ENCODE data around the gene KIFBP.
"Not testable (repeated sequence)": the region's sequence is repeated elsewhere in the genome, so short reads cannot be mapped to it uniquely, and the experiment has no call there.

The KIFBP gene

GRCh38 chr10:68979738-68980137 lies 8.9 kb upstream of the KIFBP start:
- not testable (repeated sequence) for H3K4me3 Mint-ChIP-seq, ATAC-seq, H3K4me1 Mint-ChIP-seq, H3K27me3 Mint-ChIP-seq, DNase-seq, H3K9me3 Mint-ChIP-seq
- Mint-ChIP-seq H3K36me3 (ENCODE audit: low read depth) (peaks cover 85% of the 10 kb centered on the region), H3K27ac (peak overlapping the region; percentile 40)

DNA sequence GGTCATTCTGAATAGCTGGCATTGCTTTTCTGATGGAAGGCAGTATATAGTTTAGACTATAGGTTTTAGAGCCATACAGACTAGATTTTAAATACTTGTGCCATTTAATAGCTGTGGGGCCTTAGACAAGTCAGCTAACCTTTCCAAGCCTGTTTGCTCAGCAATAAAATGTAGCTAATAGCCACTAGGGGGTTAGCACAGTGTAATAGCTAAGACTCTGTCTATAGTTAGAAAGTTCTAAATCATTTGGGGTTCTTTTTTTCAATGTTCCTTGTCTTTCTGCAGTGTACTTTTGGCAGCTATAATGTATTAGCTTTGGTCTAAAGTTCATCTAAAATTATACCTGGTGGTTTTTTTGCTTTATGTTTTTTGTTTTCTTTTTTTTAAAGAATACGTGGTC lies 7.5 kb upstream of the KIFBP start:
- H3K27ac Mint-ChIP-seq, result no peak overlapping the region
- no peaks in the 10 kb centered on the region for H3K27me3 Mint-ChIP-seq
- peaks cover 2% of the 10 kb centered on the region for H3K4me1 Mint-ChIP-seq
- no peak for DNase-seq
- H3K36me3 Mint-ChIP-seq (ENCODE audit: low read depth), result peaks cover 82% of the 10 kb centered on the region
- ATAC-seq, result peak; percentile 58
- H3K4me3 Mint-ChIP-seq, result no peak overlapping the region
- H3K9me3 Mint-ChIP-seq, result no peaks in the 10 kb centered on the region

- Mint-ChIP-seq H3K27ac (no peak overlapping the region), H3K36me3 (ENCODE audit: low read depth) (peaks cover 75% of the 10 kb centered on the region), H3K9me3 (no peaks in the 10 kb centered on the region), H3K27me3 (no peaks in the 10 kb centered on the region), H3K4me1 (peaks cover 7% of the 10 kb centered on the region), H3K4me3 (no peak overlapping the region)
- no peak for ATAC-seq
- no peak for DNase-seq
Measured at GRCh38 chr10:68982389-68982788, 6.2 kb upstream of the KIFBP start.

- Mint-ChIP-seq H3K36me3 (ENCODE audit: low read depth) (peaks cover 39% of the 10 kb centered on the region), H3K4me3 (peak overlapping the region; percentile 95), H3K4me1 (peaks cover 48% of the 10 kb centered on the region), H3K27me3 (peaks cover 2% of the 10 kb centered on the region), H3K9me3 (no peaks in the 10 kb centered on the region), H3K27ac (peak overlapping the region; percentile 95)
- ATAC-seq (no peak), DNase-seq (no peak)
Measured at GRCh38 chr10:68987611-68988010, 992 bp upstream of the KIFBP start.

DNA sequence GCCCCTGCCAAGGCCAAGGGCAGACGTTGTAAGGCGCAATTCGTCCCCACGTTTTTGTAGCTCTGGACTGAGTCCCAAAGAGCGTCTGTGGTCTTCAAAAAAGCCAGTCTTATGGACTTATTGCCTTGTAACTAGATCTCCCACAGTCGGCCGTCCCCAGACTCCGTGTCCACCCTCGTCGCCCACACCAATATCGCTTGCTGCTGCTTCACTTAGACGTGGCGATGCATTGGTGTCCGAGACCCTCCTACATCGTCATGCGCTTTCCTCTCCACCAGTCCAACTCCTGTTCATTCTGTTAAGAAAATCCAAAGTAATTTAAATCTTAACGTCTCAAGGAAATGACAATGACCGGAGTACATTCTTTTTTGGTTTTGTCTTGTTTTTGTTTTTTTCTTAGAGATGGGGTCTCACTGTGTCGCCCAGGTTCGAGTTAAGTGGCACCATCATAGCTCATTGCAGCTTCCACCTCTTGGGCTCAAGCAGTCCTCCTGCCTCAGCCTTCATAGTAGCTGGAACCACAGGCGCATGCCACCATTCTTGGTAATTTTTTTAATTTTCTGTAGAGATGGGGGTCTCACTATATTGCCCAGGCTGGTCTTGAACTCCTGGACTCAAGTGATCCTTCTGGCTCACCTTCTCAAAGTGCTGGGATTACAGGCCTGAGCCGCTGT lies 851 bp downstream of the KIFBP start:
- H3K4me1 Mint-ChIP-seq, result peaks cover 56% of the 10 kb centered on the region

GRCh38 chr10:68992636-68993440 lies 4.2 kb downstream of the KIFBP start:
- ATAC-seq, result no peak
- Mint-ChIP-seq H3K36me3 (ENCODE audit: low read depth) (peaks cover 12% of the 10 kb centered on the region), H3K27ac (no peak overlapping the region), H3K27me3 (peaks cover 2% of the 10 kb centered on the region), H3K4me1 (peaks cover 59% of the 10 kb centered on the region), H3K9me3 (no peaks in the 10 kb centered on the region), H3K4me3 (no peak overlapping the region)
- no peak for DNase-seq

More for the DNA sequence above, 851 bp downstream of the KIFBP start:
- Mint-ChIP-seq H3K4me3 (peak overlapping the region; percentile 95), H3K36me3 (ENCODE audit: low read depth) (peaks cover 23% of the 10 kb centered on the region), H3K27me3 (peaks cover 2% of the 10 kb centered on the region), H3K27ac (peak overlapping the region; percentile 73), H3K9me3 (no peaks in the 10 kb centered on the region)
- no peak for DNase-seq
- no peak for ATAC-seq

DNA sequence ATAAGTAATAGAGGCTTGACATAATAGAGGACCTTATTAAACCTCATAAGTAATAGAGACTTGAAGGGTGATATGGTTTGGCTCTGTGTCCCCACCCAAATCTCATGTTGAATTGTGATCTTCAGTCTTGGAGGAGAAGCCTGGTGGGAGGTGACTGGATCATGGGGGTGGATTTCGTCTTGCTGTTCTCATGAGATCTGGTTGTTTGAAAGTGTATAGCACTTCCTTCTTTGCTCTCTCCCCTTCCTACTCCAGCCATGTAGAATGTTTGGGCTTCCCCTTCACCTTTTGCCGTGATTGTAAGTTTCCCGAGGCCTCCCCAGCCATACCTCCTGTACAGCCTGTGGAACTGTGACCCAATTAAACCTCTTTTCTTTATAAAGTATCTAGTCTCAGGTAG lies 8.6 kb downstream of the KIFBP start:
- DNase-seq (no peak), ATAC-seq (peak; percentile 2)
- H3K9me3 Mint-ChIP-seq, result no peaks in the 10 kb centered on the region
- H3K4me1 Mint-ChIP-seq, result peaks cover 37% of the 10 kb centered on the region
- no peaks in the 10 kb centered on the region for H3K27me3 Mint-ChIP-seq
- peak overlapping the region; percentile 19 for H3K4me3 Mint-ChIP-seq
- H3K36me3 Mint-ChIP-seq (ENCODE audit: low read depth), result peaks cover 5% of the 10 kb centered on the region
- peak overlapping the region; percentile 86 for H3K27ac Mint-ChIP-seq

GRCh38 chr10:69004821-69005220 lies 16.2 kb downstream of the KIFBP start:
- H3K4me1 Mint-ChIP-seq, result peaks cover 5% of the 10 kb centered on the region
- H3K27me3 Mint-ChIP-seq, result no peaks in the 10 kb centered on the region
- peaks cover 2% of the 10 kb centered on the region for H3K36me3 Mint-ChIP-seq (ENCODE audit: low read depth)
- H3K27ac Mint-ChIP-seq, result peak overlapping the region; percentile 42
- DNase-seq (no peak), ATAC-seq (no peak)
- no peak overlapping the region for H3K4me3 Mint-ChIP-seq
- no peaks in the 10 kb centered on the region for H3K9me3 Mint-ChIP-seq

DNA sequence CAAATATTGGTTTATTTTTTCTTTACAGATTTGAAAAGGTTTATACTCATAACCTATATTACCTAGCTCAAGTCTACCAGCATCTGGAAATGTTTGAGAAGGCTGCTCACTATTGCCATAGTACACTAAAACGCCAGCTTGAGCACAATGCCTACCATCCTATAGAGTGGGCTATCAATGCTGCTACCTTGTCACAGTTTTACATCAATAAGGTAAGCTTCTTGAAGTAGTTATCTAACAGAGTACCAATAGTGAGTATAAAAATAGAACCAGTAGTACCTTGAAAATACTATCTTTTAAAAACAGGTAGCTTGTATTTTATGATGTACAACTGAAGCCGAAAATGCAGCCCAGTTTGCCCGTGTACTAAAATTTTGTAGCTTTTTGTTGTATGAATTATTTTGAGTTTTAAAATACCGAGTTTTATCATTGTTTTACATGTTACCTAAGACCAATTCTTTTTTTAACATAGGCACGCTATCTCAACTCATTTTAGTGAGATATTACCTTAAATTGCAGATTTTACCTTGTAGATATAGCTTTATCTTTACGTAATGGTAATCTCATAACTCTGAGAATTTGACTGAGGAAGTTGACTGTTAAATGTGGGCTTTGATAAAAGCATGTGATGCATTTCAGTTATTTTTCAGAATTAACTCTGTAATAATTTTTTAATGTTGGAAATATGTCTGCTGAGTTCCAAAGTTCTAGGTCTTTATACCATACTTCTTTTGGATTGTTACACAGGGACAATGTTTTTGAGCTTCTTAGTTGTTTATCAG lies 17.3 kb downstream of the KIFBP start:
- H3K4me3 Mint-ChIP-seq, result no peak overlapping the region
- DNase-seq (no peak), ATAC-seq (no peak)
- peaks cover 2% of the 10 kb centered on the region for H3K36me3 Mint-ChIP-seq (ENCODE audit: low read depth)
- H3K27ac Mint-ChIP-seq, result no peak overlapping the region
- H3K9me3 Mint-ChIP-seq, result no peaks in the 10 kb centered on the region
- H3K4me1 Mint-ChIP-seq, result peaks cover 3% of the 10 kb centered on the region
- H3K27me3 Mint-ChIP-seq, result no peaks in the 10 kb centered on the region

- no peaks in the 10 kb centered on the region for H3K9me3 Mint-ChIP-seq
- ATAC-seq (peak; percentile 33), DNase-seq (no peak)
- H3K36me3 Mint-ChIP-seq (ENCODE audit: low read depth), result peaks cover 6% of the 10 kb centered on the region
- no peak overlapping the region for H3K27ac Mint-ChIP-seq
- no peak overlapping the region for H3K4me3 Mint-ChIP-seq
- H3K27me3 Mint-ChIP-seq, result no peaks in the 10 kb centered on the region
- H3K4me1 Mint-ChIP-seq, result peaks cover 3% of the 10 kb centered on the region
Measured at GRCh38 chr10:69007260-69007659, 18.7 kb downstream of the KIFBP start.

- no peak for DNase-seq
- peaks cover 15% of the 10 kb centered on the region for H3K4me1 Mint-ChIP-seq
Measured at GRCh38 chr10:69009360-69009759, 20.8 kb downstream of the KIFBP start.

GRCh38 chr10:69010151-69010640 lies 21.6 kb downstream of the KIFBP start:
- H3K27ac Mint-ChIP-seq, result no peak overlapping the region
- no peak overlapping the region for H3K4me3 Mint-ChIP-seq
- H3K27me3 Mint-ChIP-seq, result no peaks in the 10 kb centered on the region
- ATAC-seq (no peak), DNase-seq (no peak)
- H3K36me3 Mint-ChIP-seq (ENCODE audit: low read depth), result peaks cover 18% of the 10 kb centered on the region
- peaks cover 13% of the 10 kb centered on the region for H3K4me1 Mint-ChIP-seq
- H3K9me3 Mint-ChIP-seq, result no peaks in the 10 kb centered on the region

More at GRCh38 chr10:69009360-69009759, 20.8 kb downstream of the KIFBP start:
- no peaks in the 10 kb centered on the region for H3K27me3 Mint-ChIP-seq
- no peak overlapping the region for H3K27ac Mint-ChIP-seq
- H3K9me3 Mint-ChIP-seq, result no peaks in the 10 kb centered on the region
- H3K4me3 Mint-ChIP-seq, result no peak overlapping the region
- no peak for ATAC-seq
- peaks cover 19% of the 10 kb centered on the region for H3K36me3 Mint-ChIP-seq (ENCODE audit: low read depth)

GRCh38 chr10:69012778-69013177 lies 24.2 kb downstream of the KIFBP start:
- H3K36me3 Mint-ChIP-seq (ENCODE audit: low read depth), result peaks cover 25% of the 10 kb centered on the region
- H3K4me1 Mint-ChIP-seq, result peaks cover 13% of the 10 kb centered on the region
- not testable (repeated sequence) for H3K27me3 Mint-ChIP-seq, H3K4me3 Mint-ChIP-seq, H3K9me3 Mint-ChIP-seq, DNase-seq
- peak; percentile 72 for ATAC-seq
- H3K27ac Mint-ChIP-seq, result peak overlapping the region; percentile 75

GRCh38 chr10:69014171-69014570 lies 25.6 kb downstream of the KIFBP start:
- ATAC-seq (no peak), DNase-seq (no peak)
- Mint-ChIP-seq H3K27ac (no peak overlapping the region), H3K9me3 (no peaks in the 10 kb centered on the region), H3K4me1 (peaks cover 13% of the 10 kb centered on the region), H3K27me3 (no peaks in the 10 kb centered on the region), H3K4me3 (no peak overlapping the region), H3K36me3 (ENCODE audit: low read depth) (peaks cover 28% of the 10 kb centered on the region)
